Measurements from ENCODE around the gene LRP1B. TPM values are rescaled to one million over a fixed set of nuclear protein-coding genes. Genes with fewer than 3 reads are reported as not detected.

Gene LRP1B
- total and polyA plus RNA-seq, 8 donors: 0.03 to 1.6 (median 0.84) TPM

DNA sequence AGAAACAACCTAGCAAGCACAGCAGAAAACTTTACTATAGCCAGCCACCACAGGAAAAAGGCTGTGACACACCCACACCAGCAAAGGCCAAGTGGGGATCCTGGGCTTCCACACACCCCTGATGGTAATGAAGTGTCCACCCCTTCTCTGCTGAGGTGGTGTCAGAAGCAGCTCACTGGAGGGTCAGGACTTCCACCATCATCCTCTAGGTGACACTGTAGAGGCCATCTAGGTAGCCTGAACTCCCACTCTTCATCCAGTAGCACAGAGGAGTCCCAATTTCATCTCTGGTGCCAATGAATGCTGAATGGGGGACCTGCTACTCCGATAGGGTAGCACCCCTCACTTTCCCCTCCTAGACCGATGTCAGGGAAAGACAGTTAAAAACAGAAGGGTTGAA, 1544.4 kb downstream of the LRP1B start:
- ATAC-seq (peak; percentile 82), DNase-seq (no peak)
- peak in 1 of 2 donors; percentile 13 for TF ChIP-seq CTCF (IDR thresholded peaks at IDR 0.05)
- H3K4me3 ChIP-seq: no peak overlapping the region
- intact Hi-C loops (cut with DNase I): no loop called here
- no peak overlapping the region for H3K27ac ChIP-seq
- no peaks in the 10 kb centered on the region for H3K27me3 ChIP-seq
- no peaks in the 10 kb centered on the region for H3K4me1 ChIP-seq
- no peaks in the 10 kb centered on the region for H3K36me3 ChIP-seq
- no peaks in the 10 kb centered on the region for H3K9me3 ChIP-seq

DNA sequence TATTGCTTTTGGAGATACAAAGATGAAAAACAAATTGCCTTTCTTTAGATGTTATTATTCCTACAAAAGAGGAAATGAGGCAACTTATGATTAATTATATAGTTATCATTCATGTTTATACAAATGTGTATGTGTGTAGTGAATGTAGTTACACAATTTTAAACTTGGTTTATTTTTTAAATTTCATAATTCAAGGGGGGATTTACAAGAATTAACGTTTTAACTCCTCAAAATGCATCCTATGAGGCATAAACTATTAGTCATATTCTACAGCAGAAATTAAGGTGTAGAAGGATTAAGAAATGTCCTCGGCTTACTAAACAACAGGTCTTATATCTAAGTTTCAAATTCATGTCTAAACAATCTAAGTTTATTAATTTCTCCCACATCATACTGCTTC, 1545.8 kb downstream of the LRP1B start:
- no peak for TF ChIP-seq CTCF (IDR thresholded peaks at IDR 0.05)
- H3K4me3 ChIP-seq: no peak overlapping the region
- DNase-seq (no peak), ATAC-seq (no peak)
- no peaks in the 10 kb centered on the region for H3K36me3 ChIP-seq
- no peaks in the 10 kb centered on the region for H3K9me3 ChIP-seq
- no peak overlapping the region for H3K27ac ChIP-seq
- no peaks in the 10 kb centered on the region for H3K27me3 ChIP-seq
- intact Hi-C loops (cut with DNase I): no loop called here
- no peaks in the 10 kb centered on the region for H3K4me1 ChIP-seq

DNA sequence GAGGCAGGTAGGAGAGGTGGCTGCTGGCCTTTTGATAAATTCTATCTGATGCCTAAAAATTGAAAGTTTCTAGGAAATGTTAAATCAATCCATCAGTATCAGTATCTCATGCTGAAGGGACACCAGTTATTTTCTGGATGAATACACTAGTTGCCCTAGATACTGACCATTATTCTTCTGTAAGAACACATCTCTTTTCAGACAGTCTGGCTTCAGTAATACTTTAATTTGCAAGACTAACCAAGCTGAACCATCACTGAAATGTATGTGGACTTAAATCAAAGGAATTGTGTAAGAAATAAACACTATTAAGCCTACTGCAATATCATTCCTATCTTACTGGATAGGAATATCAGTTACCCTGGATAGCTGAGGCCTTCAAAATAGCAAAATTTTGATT, 1546.3 kb downstream of the LRP1B start:
- no peak for TF ChIP-seq CTCF (IDR thresholded peaks at IDR 0.05)
- H3K4me1 ChIP-seq: no peaks in the 10 kb centered on the region
- H3K9me3 ChIP-seq: no peaks in the 10 kb centered on the region
- H3K27me3 ChIP-seq: no peaks in the 10 kb centered on the region
- no peak for ATAC-seq
- intact Hi-C loops (cut with DNase I): no loop called here
- DNase-seq: no peak
- H3K36me3 ChIP-seq: no peaks in the 10 kb centered on the region
- no peak overlapping the region for H3K27ac ChIP-seq
- no peak overlapping the region for H3K4me3 ChIP-seq

DNA sequence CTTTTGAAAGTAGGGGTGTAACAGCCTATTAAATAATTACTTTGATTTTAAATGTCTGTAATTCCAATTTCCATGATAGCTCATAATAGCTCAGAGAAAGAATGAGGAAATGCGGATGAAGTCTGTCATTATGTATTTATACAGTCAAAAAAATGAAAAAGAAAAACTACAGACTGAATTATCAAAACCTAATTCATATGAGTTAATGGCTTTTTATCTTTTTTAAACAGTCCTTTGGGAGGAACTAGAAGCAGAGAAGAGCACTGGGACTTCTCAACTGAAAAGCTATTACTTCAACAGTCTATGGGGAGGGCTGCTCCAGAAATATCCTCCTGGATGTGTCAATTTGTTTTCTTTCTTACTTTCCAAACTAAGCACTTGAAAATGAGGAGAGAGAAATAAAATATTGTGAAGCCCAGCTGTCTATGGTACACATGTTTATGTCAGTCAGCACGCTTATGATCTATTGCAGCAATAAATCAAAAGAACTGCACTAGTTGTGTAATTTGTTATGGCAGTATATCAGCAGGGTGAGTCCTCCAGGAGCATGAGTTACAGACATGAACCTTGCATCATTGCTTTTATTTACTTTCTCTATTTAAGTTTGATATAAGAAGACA, 1550.2 kb downstream of the LRP1B start:
- no peak overlapping the region for H3K4me3 ChIP-seq
- H3K27me3 ChIP-seq: no peaks in the 10 kb centered on the region
- H3K9me3 ChIP-seq: no peaks in the 10 kb centered on the region
- H3K36me3 ChIP-seq: no peaks in the 10 kb centered on the region
- no peak overlapping the region for H3K27ac ChIP-seq
- ATAC-seq: no peak
- no peak for TF ChIP-seq CTCF (IDR thresholded peaks at IDR 0.05)
- DNase-seq: no peak
- intact Hi-C loops (cut with DNase I): no loop called here
- H3K4me1 ChIP-seq: no peaks in the 10 kb centered on the region

GRCh38 chr2:140577453-140577852, 1553.4 kb downstream of the LRP1B start:
- Histone ChIP-seq H3K27me3 (no peaks in the 10 kb centered on the region), H3K9me3 (no peaks in the 10 kb centered on the region), H3K27ac (no peak overlapping the region), H3K4me3 (no peak overlapping the region), H3K36me3 (no peaks in the 10 kb centered on the region), H3K4me1 (no peaks in the 10 kb centered on the region)
- TF ChIP-seq CTCF (IDR thresholded peaks at IDR 0.05): no peak
- intact Hi-C loops (cut with DNase I): no loop called here
- DNase-seq (no peak), ATAC-seq (no peak)

All from left lung (tissue), 10 donors.